Liver (tissue), 9 donors: ENCODE results near the gene TMEM141. TPM values are rescaled to one million over a fixed set of nuclear protein-coding genes. Genes with fewer than 3 reads are reported as not detected.
A peak's percentile ranks its signal among the peaks of the same experiment; 100 is the strongest.

Experiments
- DNase-seq: peaks from one replicate; pipeline ENCODE4 v3.0.0-alpha.2; 2017; ENCODE audit warnings: low spot score
- H3K27ac ChIP-seq, 2 donors: one replicate each; pipeline ENCODE4 v1.7.0; 2013; ENCODE audit warnings: inconsistent platforms in 2 of 2, low read length in 2 of 2, control low read depth in 1 of 2, low read depth in 1 of 2, mild to moderate bottlenecking in 1 of 2
- H3K27me3 ChIP-seq, 4 donors: one replicate each; pipeline versions ENCODE4 v1.6.1 to v1.7.0; 2013; ENCODE audit warnings: low read length in 3 of 4, inconsistent platforms in 1 of 4, mild to moderate bottlenecking in 1 of 4, moderate library complexity in 1 of 4; ENCODE audit not compliant: control insufficient read depth in 4 of 4, insufficient read depth in 4 of 4
- H3K36me3 ChIP-seq, 4 donors: one replicate each; pipeline versions ENCODE4 v1.6.1 to v1.7.0; 2013; ENCODE audit warnings: low read length in 3 of 4, mild to moderate bottlenecking in 3 of 4, low read depth in 1 of 4, moderate library complexity in 1 of 4; ENCODE audit not compliant: control insufficient read depth in 4 of 4, insufficient read depth in 3 of 4
- H3K4me1 ChIP-seq, 4 donors: one replicate each; pipeline versions ENCODE4 v1.6.1 to v1.7.0; 2013; ENCODE audit warnings: low read length in 3 of 4, mild to moderate bottlenecking in 3 of 4, moderate library complexity in 1 of 4; ENCODE audit not compliant: control insufficient read depth in 4 of 4, insufficient read depth in 4 of 4
- H3K4me3 ChIP-seq, 3 donors: one replicate each; pipeline versions ENCODE4 v1.6.1 to v1.7.0; 2013; ENCODE audit warnings: low read length in 3 of 3, control low read depth in 1 of 3, low read depth in 1 of 3, mild to moderate bottlenecking in 1 of 3
- H3K9ac ChIP-seq, 2 donors: one replicate each; pipeline ENCODE4 v1.7.0; 2013; ENCODE audit warnings: low read length in 2 of 2, mild to moderate bottlenecking in 2 of 2, moderate library complexity in 2 of 2, control low read depth in 1 of 2, low read depth in 1 of 2
- H3K9me3 ChIP-seq, 4 donors: one replicate each; pipeline versions ENCODE4 v1.6.1 to v1.7.0; 2013; ENCODE audit warnings: low read length in 3 of 4; ENCODE audit not compliant: control insufficient read depth in 4 of 4
- CTCF ChIP-seq: fragments of 150-350 bp; IDR thresholded peaks from 2 replicates; pipeline ENCODE4 v1.5.1; 2017; ENCODE audit warnings: improper control_type of control experiment, low read depth, low read length; ENCODE audit not compliant: missing input control
- EGR1 ChIP-seq, 2 donors: IDR thresholded peaks; 2 replicates each; pipeline ENCODE4 v1.6.1; 2016 to 2018; ENCODE audit warnings: antibody characterized with exemption in 2 of 2, low read depth in 2 of 2
- HNF4A ChIP-seq, 2 donors: conservative IDR thresholded peaks; 2 replicates each; pipeline ENCODE4 v1.6.1; 2016; ENCODE audit warnings: antibody characterized with exemption in 2 of 2, mild to moderate bottlenecking in 2 of 2
- HNF4G ChIP-seq: IDR thresholded peaks from 2 replicates; pipeline ENCODE4 v1.6.1; 2016; ENCODE audit warnings: antibody characterized with exemption
- RAD21 ChIP-seq, 2 donors: IDR thresholded peaks; 2 replicates each; pipeline ENCODE4 v1.6.1; 2016; ENCODE audit warnings: antibody characterized with exemption in 2 of 2, mild to moderate bottlenecking in 2 of 2
- SP1 ChIP-seq: IDR thresholded peaks from 2 replicates; pipeline ENCODE4 v1.6.1; 2018; ENCODE audit warnings: antibody characterized with exemption, mild to moderate bottlenecking
- TAF1 ChIP-seq: conservative IDR thresholded peaks from 2 replicates; pipeline ENCODE4 v1.6.1; 2016; ENCODE audit warnings: antibody characterized with exemption, mild to moderate bottlenecking
- ZBTB33 ChIP-seq: IDR thresholded peaks from 2 replicates; pipeline ENCODE4 v1.6.1; 2016; ENCODE audit warnings: antibody characterized with exemption
- WGBS: extraction: QIAGEN DNeasy Blood & Tissue Kit; methylation state at CpG from one replicate; pipeline ENCODE4 v1.1.7; 2013; 5-methylcytosine and 5-hydroxymethylcytosine counted together
- polyA plus RNA-seq, 2 donors: library from polyadenylated mRNA; stranded (reverse) in 1 of 2; unstranded in 1 of 2; fragments of 200-250 nt in 1 of 2; fragments of >200 nt in 1 of 2; fragmentation: Nextera tagmentation in 1 of 2; extraction: Ambion mirVana in 1 of 2; gene quantifications; one replicate each; pipeline versions ENCODE4 v1.2.1 to v1.2.3, GENCODE V29; 2013 to 2015
- total RNA-seq, 2 donors: library from RNA; depleted of rRNA; stranded (reverse); fragments of >200 nt; gene quantifications; one replicate each; pipeline ENCODE4 v1.2.3, GENCODE V29; 2014
- donor health status: healthy.
- donor health status: healthy.
- donor health status: healthy.
- donor health status: healthy.
- donor health status: healthy.

Gene TMEM141
- total and polyA plus RNA-seq, 4 donors: 32.2 to 74.7 (median 66.2) TPM

- no peak for TF ChIP-seq TAF1
Measured at GRCh38 chr9:136804509-136805206, 13.5 kb downstream of the TMEM141 start (continued).

- no peaks in the 10 kb centered on the region for H3K27me3 ChIP-seq
- H3K36me3 ChIP-seq: no peaks in the 10 kb centered on the region
Measured at GRCh38 chr9:136805207-136805740, 14.1 kb downstream of the TMEM141 start.

GRCh38 chr9:136806067-136806466, 14.9 kb downstream of the TMEM141 start:
- Histone ChIP-seq H3K4me1 (peaks cover 3 to 29% (median 25%) of the 10 kb centered on the region in 4 donors), H3K27me3 (no peaks in the 10 kb centered on the region), H3K9ac (no peak overlapping the region), H3K9me3 (no peaks in the 10 kb centered on the region), H3K27ac (no peak overlapping the region), H3K36me3 (peaks cover 0 to 2% (median 0%) of the 10 kb centered on the region in 4 donors), H3K4me3 (no peak overlapping the region)
- TF ChIP-seq ZBTB33 (no peak), EGR1 (IDR thresholded peaks at IDR 0.05; ENCODE audit: low read depth in 2 of 2) (no peak)
- DNase-seq: peak; percentile 31
- 92% methylated on average over 10 of the region's 10 CpGs for WGBS

More at GRCh38 chr9:136805207-136805740, 14.1 kb downstream of the TMEM141 start:
- DNase-seq: no peak
- Histone ChIP-seq H3K27ac (no peak overlapping the region), H3K9me3 (no peaks in the 10 kb centered on the region), H3K9ac (no peak overlapping the region), H3K4me1 (peaks cover 7 to 37% (median 33%) of the 10 kb centered on the region in 4 donors), H3K4me3 (no peak overlapping the region)
- 95% methylated on average over 12 of the region's 12 CpGs for WGBS
- TF ChIP-seq HNF4A (conservative IDR thresholded peaks at IDR 0.05) (no peak), SP1 (no peak), ZBTB33 (no peak), RAD21 (IDR thresholded peaks at IDR 0.05) (no peak)

- no peaks in the 10 kb centered on the region for H3K27me3 ChIP-seq
- H3K9me3 ChIP-seq: no peaks in the 10 kb centered on the region
- H3K9ac ChIP-seq: no peak overlapping the region
- peaks cover 0 to 2% (median 0%) of the 10 kb centered on the region in 4 donors for H3K36me3 ChIP-seq
- peak overlapping the region; percentile 72 to 92 (median 74) for H3K4me3 ChIP-seq
- no peak for TF ChIP-seq HNF4G
- no peak for TF ChIP-seq CTCF
- 82% methylated on average over 25 of the region's 25 CpGs for WGBS
- peaks cover 3 to 29% (median 25%) of the 10 kb centered on the region in 4 donors for H3K4me1 ChIP-seq
- DNase-seq: peak; percentile 31
- H3K27ac ChIP-seq: peak overlapping the region; percentile 85 to 94
Measured at GRCh38 chr9:136806631-136807201, 15.6 kb downstream of the TMEM141 start.
